ENCODE data around the gene FOXR1.

FOXR1 gene

GRCh38 chr11:118971646-118972045 is at the start of gene FOXR1:
Gene FOXR1, plus strand, starts transcription at chr11:118971761. Its CDS starts 171 bp downstream, at chr11:118971932.
- DNase-seq (ENCODE audit: low read depth), result no peak

- peak; percentile 30 for DNase-seq (ENCODE audit: low read depth)
Observed at GRCh38 chr11:118921929-118922744, 49.4 kb upstream of the FOXR1 start.

GRCh38 chr11:118922745-118923627 is 48.6 kb upstream of the FOXR1 start:
- no peak for DNase-seq (ENCODE audit: low read depth)

- peak; percentile 40 for DNase-seq (ENCODE audit: low read depth)
Observed at GRCh38 chr11:118923721-118924587, 47.6 kb upstream of the FOXR1 start.

GRCh38 chr11:118924591-118925585 is 46.7 kb upstream of the FOXR1 start:
- peak; percentile 56 for DNase-seq (ENCODE audit: low read depth)

GRCh38 chr11:118927554-118928100 is 43.9 kb upstream of the FOXR1 start:
- no peak for DNase-seq (ENCODE audit: low read depth)

- peak; percentile 87 for DNase-seq (ENCODE audit: low read depth)
Observed at GRCh38 chr11:118928101-118928869, 43.3 kb upstream of the FOXR1 start.

GRCh38 chr11:118928870-118929500 is 42.6 kb upstream of the FOXR1 start:
- peak; percentile 53 for DNase-seq (ENCODE audit: low read depth)

- DNase-seq (ENCODE audit: low read depth), result peak; percentile 80
Observed at GRCh38 chr11:118929501-118930093, 42.0 kb upstream of the FOXR1 start.

GRCh38 chr11:118930094-118930712 is 41.4 kb upstream of the FOXR1 start:
- peak; percentile 62 for DNase-seq (ENCODE audit: low read depth)

GRCh38 chr11:118931571-118931970 is 40.0 kb upstream of the FOXR1 start:
- DNase-seq (ENCODE audit: low read depth), result no peak

GRCh38 chr11:118933486-118933885 is 38.1 kb upstream of the FOXR1 start:
- DNase-seq (ENCODE audit: low read depth), result no peak

GRCh38 chr11:118935376-118935775 is 36.2 kb upstream of the FOXR1 start:
- no peak for DNase-seq (ENCODE audit: low read depth)

- DNase-seq (ENCODE audit: low read depth), result peak; percentile 75
Observed at GRCh38 chr11:118938491-118939403, 32.8 kb upstream of the FOXR1 start.

GRCh38 chr11:118939404-118939915 is 32.1 kb upstream of the FOXR1 start:
- no peak for DNase-seq (ENCODE audit: low read depth)

- DNase-seq (ENCODE audit: low read depth), result peak; percentile 50
Observed at GRCh38 chr11:118939953-118940598, 31.5 kb upstream of the FOXR1 start.

All from iris pigment epithelial cell (primary cell).